ENCODE results near the gene GET4. TPM values are rescaled to one million over a fixed set of nuclear protein-coding genes. Genes with fewer than 3 reads are reported as not detected.

The GET4 gene
- total RNA-seq, 1 experiment from 2014 or later, result 44.8 TPM

GRCh38 chr7:885893-886625 lies 9.7 kb downstream of the GET4 start:
- Histone ChIP-seq H3K4me3 (replicated peaks in 1 of 2; ENCODE audit: low read depth in 1 of 2, low read length in 2 of 2) (no peak overlapping the region), H3K4me2 (ENCODE audit: low read length) (no peak overlapping the region), H3K27ac (ENCODE audit: low read depth, low read length) (no peak overlapping the region), H3K9ac (ENCODE audit: low read length) (no peak overlapping the region), H3K9me3 (ENCODE audit: control insufficient read depth in 1 of 2, insufficient read depth in 1 of 2, low read depth in 1 of 2, low read length in 2 of 2) (no peaks in the 10 kb centered on the region), H4K20me1 (ENCODE audit: insufficient read depth) (no peaks in the 10 kb centered on the region), H3K27me3 (ENCODE audit: insufficient read depth, low read length) (no peaks in the 10 kb centered on the region), H3K79me2 (ENCODE audit: insufficient read depth, low read length) (peaks cover 85% of the 10 kb centered on the region), H3K4me1 (ENCODE audit: control insufficient read depth in 1 of 2, insufficient read depth in 2 of 2, low read length in 2 of 2) (no peaks in the 10 kb centered on the region), H3K36me3 (ENCODE audit: control insufficient read depth in 1 of 2, insufficient read depth in 2 of 2, low read length in 2 of 2) (peaks cover 3 to 10% of the 10 kb centered on the region in 2 experiments; a peak in 2 of 4 replicates), H2AFZ (ENCODE audit: low read depth, low read length, poor library complexity, severe bottlenecking) (no peak overlapping the region), H3K9me2 (ENCODE audit: insufficient read depth) (no peaks in the 10 kb centered on the region)
- no peak for ATAC-seq
- no peak for TF ChIP-seq YY1 (IDR thresholded peaks at IDR 0.05; ENCODE audit: extremely low read depth, insufficient replicate concordance, low read depth, low read length)
- TF ChIP-seq RAD21 (IDR thresholded peaks at IDR 0.05; ENCODE audit: low read depth), result no peak
- TF ChIP-seq SIN3A (IDR thresholded peaks at IDR 0.05; ENCODE audit: low read depth), result no peak
- no peak for TF ChIP-seq EZH2phosphoT487 (IDR thresholded peaks at IDR 0.05; ENCODE audit: borderline replicate concordance)
- no peak for TF ChIP-seq EGR1 (IDR thresholded peaks at IDR 0.05; ENCODE audit: low read depth)
- TF ChIP-seq ZNF274 (IDR thresholded peaks at IDR 0.05; ENCODE audit: low read depth, low read length), result no peak
- no peak for TF ChIP-seq SRF (IDR thresholded peaks at IDR 0.05; ENCODE audit: low read depth)
- TF ChIP-seq FOSL1 (IDR thresholded peaks at IDR 0.05; ENCODE audit: low read depth), result no peak
- TF ChIP-seq CBX3 (IDR thresholded peaks at IDR 0.05; ENCODE audit: low read depth), result no peak
- no peak for TF ChIP-seq TCF7L2 (IDR thresholded peaks at IDR 0.05; ENCODE audit: borderline replicate concordance, extremely low read depth, insufficient read depth, insufficient read length)
- TF ChIP-seq, protein P1, sequence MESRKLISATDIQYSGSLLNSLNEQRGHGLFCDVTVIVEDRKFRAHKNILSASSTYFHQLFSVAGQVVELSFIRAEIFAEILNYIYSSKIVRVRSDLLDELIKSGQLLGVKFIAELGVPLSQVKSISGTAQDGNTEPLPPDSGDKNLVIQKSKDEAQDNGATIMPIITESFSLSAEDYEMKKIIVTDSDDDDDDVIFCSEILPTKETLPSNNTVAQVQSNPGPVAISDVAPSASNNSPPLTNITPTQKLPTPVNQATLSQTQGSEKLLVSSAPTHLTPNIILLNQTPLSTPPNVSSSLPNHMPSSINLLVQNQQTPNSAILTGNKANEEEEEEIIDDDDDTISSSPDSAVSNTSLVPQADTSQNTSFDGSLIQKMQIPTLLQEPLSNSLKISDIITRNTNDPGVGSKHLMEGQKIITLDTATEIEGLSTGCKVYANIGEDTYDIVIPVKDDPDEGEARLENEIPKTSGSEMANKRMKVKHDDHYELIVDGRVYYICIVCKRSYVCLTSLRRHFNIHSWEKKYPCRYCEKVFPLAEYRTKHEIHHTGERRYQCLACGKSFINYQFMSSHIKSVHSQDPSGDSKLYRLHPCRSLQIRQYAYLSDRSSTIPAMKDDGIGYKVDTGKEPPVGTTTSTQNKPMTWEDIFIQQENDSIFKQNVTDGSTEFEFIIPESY (IDR thresholded peaks at IDR 0.05; ENCODE audit: extremely low read depth, insufficient replicate concordance, low read length), result no peak
- TF ChIP-seq, protein P2, sequence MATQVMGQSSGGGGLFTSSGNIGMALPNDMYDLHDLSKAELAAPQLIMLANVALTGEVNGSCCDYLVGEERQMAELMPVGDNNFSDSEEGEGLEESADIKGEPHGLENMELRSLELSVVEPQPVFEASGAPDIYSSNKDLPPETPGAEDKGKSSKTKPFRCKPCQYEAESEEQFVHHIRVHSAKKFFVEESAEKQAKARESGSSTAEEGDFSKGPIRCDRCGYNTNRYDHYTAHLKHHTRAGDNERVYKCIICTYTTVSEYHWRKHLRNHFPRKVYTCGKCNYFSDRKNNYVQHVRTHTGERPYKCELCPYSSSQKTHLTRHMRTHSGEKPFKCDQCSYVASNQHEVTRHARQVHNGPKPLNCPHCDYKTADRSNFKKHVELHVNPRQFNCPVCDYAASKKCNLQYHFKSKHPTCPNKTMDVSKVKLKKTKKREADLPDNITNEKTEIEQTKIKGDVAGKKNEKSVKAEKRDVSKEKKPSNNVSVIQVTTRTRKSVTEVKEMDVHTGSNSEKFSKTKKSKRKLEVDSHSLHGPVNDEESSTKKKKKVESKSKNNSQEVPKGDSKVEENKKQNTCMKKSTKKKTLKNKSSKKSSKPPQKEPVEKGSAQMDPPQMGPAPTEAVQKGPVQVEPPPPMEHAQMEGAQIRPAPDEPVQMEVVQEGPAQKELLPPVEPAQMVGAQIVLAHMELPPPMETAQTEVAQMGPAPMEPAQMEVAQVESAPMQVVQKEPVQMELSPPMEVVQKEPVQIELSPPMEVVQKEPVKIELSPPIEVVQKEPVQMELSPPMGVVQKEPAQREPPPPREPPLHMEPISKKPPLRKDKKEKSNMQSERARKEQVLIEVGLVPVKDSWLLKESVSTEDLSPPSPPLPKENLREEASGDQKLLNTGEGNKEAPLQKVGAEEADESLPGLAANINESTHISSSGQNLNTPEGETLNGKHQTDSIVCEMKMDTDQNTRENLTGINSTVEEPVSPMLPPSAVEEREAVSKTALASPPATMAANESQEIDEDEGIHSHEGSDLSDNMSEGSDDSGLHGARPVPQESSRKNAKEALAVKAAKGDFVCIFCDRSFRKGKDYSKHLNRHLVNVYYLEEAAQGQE (IDR thresholded peaks at IDR 0.05; ENCODE audit: low read depth), result no peak
- no peak for TF ChIP-seq ATF3 (IDR thresholded peaks at IDR 0.05)
- no peak for TF ChIP-seq CEBPB (IDR thresholded peaks at IDR 0.05; ENCODE audit: low read depth)
- ChIA-PET CTCF (no interaction called here), POLR2A (no interaction called here), RAD21 (ENCODE audit: low non-redundant PET in 1 of 2, low total read pairs in 2 of 2, uncharacterized antibody in 2 of 2, unreplicated experiment in 2 of 2) (no interaction called here)
- no peak for DNase-seq (ENCODE audit: low read depth, low spot score)
- no TSS peak for BruUV-seq (replicated peaks)
- intact Hi-C loops (cut with micrococcal nuclease), result no loop called here
